ENCODE measurements around the gene P2RX3. TPM values are rescaled to one million over a fixed set of nuclear protein-coding genes. Genes with fewer than 3 reads are reported as not detected.
"Not testable (repeated sequence)": the region's sequence is repeated elsewhere in the genome, so short reads cannot be mapped to it uniquely, and the experiment has no call there.

P2RX3 gene
- total RNA-seq, 4 donors from 2014 or later, result not detected

GRCh38 chr11:57399972-57400578 is 61.9 kb downstream of the P2RX3 start:
- intact Hi-C loops (cut with DNase I; ENCODE audit: low total_unique reads), result no loop called here
- WGBS, 2 donors, result 77 to 85% methylated on average over 4 of the region's 4 CpGs
- no peak for TF ChIP-seq POLR2A (IDR thresholded peaks at IDR 0.05)
- TF ChIP-seq CTCF (IDR thresholded peaks at IDR 0.05), result no peak
- H3K4me3 ChIP-seq (ENCODE audit: low read depth, poor library complexity, severe bottlenecking), result no peak overlapping the region
- DNase-seq (ENCODE audit: low spot score in 2 of 2), result no peak

- no peak overlapping the region for H3K4me3 ChIP-seq (ENCODE audit: low read depth, poor library complexity, severe bottlenecking)
Observed at GRCh38 chr11:57402188-57403002, 64.2 kb downstream of the P2RX3 start.

GRCh38 chr11:57403003-57403801 is 65.0 kb downstream of the P2RX3 start:
- H3K4me3 ChIP-seq (ENCODE audit: low read depth, poor library complexity, severe bottlenecking); intact Hi-C loops (cut with DNase I; ENCODE audit: low total_unique reads); DNase-seq (ENCODE audit: low spot score in 2 of 2): not testable (repeated sequence)
- WGBS, 2 donors, result 78 to 84% methylated on average over 6 of the region's 6 CpGs

More at GRCh38 chr11:57402188-57403002, 64.2 kb downstream of the P2RX3 start:
- intact Hi-C loops (cut with DNase I; ENCODE audit: low total_unique reads), result no loop called here
- no peak for DNase-seq (ENCODE audit: low spot score in 2 of 2)
- 62 to 70% methylated on average over 6 of the region's 6 CpGs for WGBS, 2 donors
- TF ChIP-seq POLR2A (IDR thresholded peaks at IDR 0.05) (no peak), CTCF (IDR thresholded peaks at IDR 0.05) (no peak)

- no peak overlapping the region for H3K4me3 ChIP-seq (ENCODE audit: low read depth, poor library complexity, severe bottlenecking)
- intact Hi-C loops (cut with DNase I; ENCODE audit: low total_unique reads), result no loop called here
- TF ChIP-seq POLR2A (IDR thresholded peaks at IDR 0.05), result no peak
- no peak for TF ChIP-seq CTCF (IDR thresholded peaks at IDR 0.05)
- DNase-seq (ENCODE audit: low spot score in 2 of 2), result no peak
- 69 to 90% methylated on average over 2 of the region's 2 CpGs for WGBS, 2 donors
Observed at GRCh38 chr11:57403802-57404147, 65.6 kb downstream of the P2RX3 start.

- TF ChIP-seq POLR2A (IDR thresholded peaks at IDR 0.05) (no peak), CTCF (IDR thresholded peaks at IDR 0.05) (no peak)
- DNase-seq (ENCODE audit: low spot score in 2 of 2), result no peak
- WGBS, 2 donors, result 35 to 44% methylated on average over 4 of the region's 4 CpGs
- intact Hi-C loops (cut with DNase I; ENCODE audit: low total_unique reads), result no loop called here
- H3K4me3 ChIP-seq (ENCODE audit: low read depth, poor library complexity, severe bottlenecking), result no peak overlapping the region
Observed at GRCh38 chr11:57405271-57405860, 67.2 kb downstream of the P2RX3 start.
